ENCODE results near the gene C14orf119.
"Not testable (repeated sequence)": the region's sequence is repeated elsewhere in the genome, so short reads cannot be mapped to it uniquely, and the experiment has no call there.

The C14orf119 gene

DNA sequence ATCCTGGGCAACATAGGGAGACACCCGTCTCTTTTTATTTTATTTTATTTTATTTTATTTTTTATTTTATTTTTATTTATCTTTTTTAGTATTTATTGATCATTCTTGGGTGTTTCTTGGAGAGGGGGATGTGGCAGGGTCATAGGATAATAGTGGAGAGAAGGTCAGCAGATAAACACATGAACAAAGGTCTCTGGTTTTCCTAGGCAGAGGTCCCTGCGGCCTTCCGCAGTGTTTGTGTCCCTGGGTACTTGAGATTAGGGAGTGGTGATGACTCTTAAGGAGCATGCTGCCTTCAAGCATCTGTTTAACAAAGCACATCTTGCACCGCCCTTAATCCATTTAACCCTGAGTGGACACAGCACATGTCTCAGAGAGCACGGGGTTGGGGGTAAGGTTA is 12.3 kb downstream of the C14orf119 start:
- H3K4me3 ChIP-seq (ENCODE audit: low read depth, low read length); H3K23ac ChIP-seq (ENCODE audit: low read length); H3K9me3 ChIP-seq (ENCODE audit: insufficient read depth, low read depth, low read length); H3K79me2 ChIP-seq (ENCODE audit: control insufficient read depth, insufficient read depth, low read length, poor library complexity); H4K12ac ChIP-seq (ENCODE audit: low read depth, low read length); H4K91ac ChIP-seq (ENCODE audit: low read depth, low read length); H3K4me1 ChIP-seq (ENCODE audit: control insufficient read depth in 1 of 2, insufficient read depth in 2 of 2, low read length in 2 of 2); H3K36me3 ChIP-seq (ENCODE audit: control insufficient read depth in 1 of 2, insufficient read depth in 2 of 2, low read length in 2 of 2); DNase-seq; H3K14ac ChIP-seq (ENCODE audit: low read length); H3K9ac ChIP-seq (ENCODE audit: low read length); H3K18ac ChIP-seq (ENCODE audit: low read length); H3K4me2 ChIP-seq (ENCODE audit: low read length); H2BK5ac ChIP-seq (ENCODE audit: low read depth, low read length, poor library complexity); H3K79me1 ChIP-seq (ENCODE audit: low read length); H3K4ac ChIP-seq (ENCODE audit: low read depth, low read length); H3K27ac ChIP-seq (ENCODE audit: low read depth, low read length); H2BK12ac ChIP-seq (ENCODE audit: low read length); H2BK120ac ChIP-seq (ENCODE audit: insufficient read depth, low read length, poor library complexity); H4K8ac ChIP-seq (ENCODE audit: low read depth, low read length); H2AFZ ChIP-seq (ENCODE audit: insufficient read depth, low read length, poor library complexity); H3K27me3 ChIP-seq (ENCODE audit: insufficient read depth, low read length); H2AK5ac ChIP-seq (ENCODE audit: low read length): not testable (repeated sequence)
- WGBS (ENCODE audit: extremely low coverage, insufficient coverage, insufficient read length): no CpG with 5 or more reads among the region's 5 CpGs

DNA sequence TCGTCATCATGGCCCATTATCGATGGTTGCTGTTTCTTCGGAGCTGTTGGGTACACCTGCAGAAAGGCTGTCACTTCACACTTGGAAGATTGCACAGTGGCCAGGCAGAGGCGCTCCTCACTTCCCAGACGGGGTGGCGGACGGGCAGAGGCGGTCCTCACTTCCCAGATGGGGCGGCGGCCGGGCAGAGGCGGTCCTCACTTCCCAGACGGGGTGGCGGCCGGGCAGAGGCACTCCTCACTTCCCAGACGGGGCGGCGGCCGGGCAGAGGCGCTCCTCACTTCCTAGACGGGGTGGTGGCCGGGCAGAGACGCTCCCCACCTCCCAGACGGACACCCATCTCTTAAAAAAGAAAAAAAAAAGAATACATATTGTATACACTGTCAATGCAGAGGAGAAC is 12.9 kb downstream of the C14orf119 start:
- not testable (repeated sequence) for H2AFZ ChIP-seq (ENCODE audit: insufficient read depth, low read length, poor library complexity); H3K18ac ChIP-seq (ENCODE audit: low read length)
- no CpG with 5 or more reads among the region's 24 CpGs for WGBS (ENCODE audit: extremely low coverage, insufficient coverage, insufficient read length)

DNA sequence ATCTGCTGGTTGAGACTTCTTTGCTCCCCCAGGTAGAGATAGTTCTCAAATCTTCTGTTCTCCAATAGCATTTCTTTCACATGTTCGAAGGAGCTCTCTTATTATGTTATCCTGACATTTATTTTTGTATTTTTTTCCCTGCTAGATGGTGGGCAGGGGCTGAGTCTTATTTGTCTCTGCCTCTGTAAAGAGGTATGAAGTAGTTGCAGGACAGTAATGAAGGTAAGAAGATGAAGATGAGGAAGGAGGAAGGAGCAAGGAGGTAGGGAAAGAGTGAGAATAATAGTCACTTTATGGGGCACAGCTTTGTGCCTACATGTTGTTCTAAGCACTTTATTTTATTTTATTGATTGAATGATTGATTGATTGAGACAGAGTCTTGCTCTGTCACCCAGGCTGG is 14.5 kb downstream of the C14orf119 start:
- Histone ChIP-seq H4K8ac (ENCODE audit: low read depth, low read length) (no peak overlapping the region), H3K9ac (ENCODE audit: low read length) (no peak overlapping the region), H3K4me1 (ENCODE audit: control insufficient read depth in 1 of 2, insufficient read depth in 2 of 2, low read length in 2 of 2) (peaks cover 0 to 7% of the 10 kb centered on the region in 2 experiments), H2AFZ (ENCODE audit: insufficient read depth, low read length, poor library complexity) (no peak overlapping the region), H3K79me1 (ENCODE audit: low read length) (no peaks in the 10 kb centered on the region), H3K4me3 (ENCODE audit: low read depth, low read length) (no peak overlapping the region), H3K27ac (ENCODE audit: low read depth, low read length) (no peak overlapping the region), H3K79me2 (ENCODE audit: control insufficient read depth, insufficient read depth, low read length, poor library complexity) (no peaks in the 10 kb centered on the region), H4K91ac (ENCODE audit: low read depth, low read length) (no peak overlapping the region), H3K4me2 (ENCODE audit: low read length) (no peak overlapping the region), H3K36me3 (ENCODE audit: control insufficient read depth in 1 of 2, insufficient read depth in 2 of 2, low read length in 2 of 2) (no peaks in the 10 kb centered on the region), H2AK5ac (ENCODE audit: low read length) (no peak overlapping the region), H3K27me3 (ENCODE audit: insufficient read depth, low read length) (no peaks in the 10 kb centered on the region), H3K9me3 (ENCODE audit: insufficient read depth, low read depth, low read length) (peaks cover 1% of the 10 kb centered on the region), H2BK120ac (ENCODE audit: insufficient read depth, low read length, poor library complexity) (no peak overlapping the region), H2BK5ac (ENCODE audit: low read depth, low read length, poor library complexity) (no peak overlapping the region), H3K14ac (ENCODE audit: low read length) (no peak overlapping the region), H3K4ac (ENCODE audit: low read depth, low read length) (no peak overlapping the region), H3K23ac (ENCODE audit: low read length) (no peak overlapping the region), H3K18ac (ENCODE audit: low read length) (no peak overlapping the region), H2BK12ac (ENCODE audit: low read length) (no peak overlapping the region), H4K12ac (ENCODE audit: low read depth, low read length) (no peak overlapping the region)
- no peak for DNase-seq
- WGBS (ENCODE audit: extremely low coverage, insufficient coverage, insufficient read length): no CpG with 5 or more reads among the region's 1 CpG

More for the DNA sequence above, 12.9 kb downstream of the C14orf119 start:
- H3K4me1 ChIP-seq (ENCODE audit: control insufficient read depth in 1 of 2, insufficient read depth in 2 of 2, low read length in 2 of 2); H3K9me3 ChIP-seq (ENCODE audit: insufficient read depth, low read depth, low read length); H4K8ac ChIP-seq (ENCODE audit: low read depth, low read length); H4K91ac ChIP-seq (ENCODE audit: low read depth, low read length); H3K14ac ChIP-seq (ENCODE audit: low read length); H3K79me1 ChIP-seq (ENCODE audit: low read length); H2BK5ac ChIP-seq (ENCODE audit: low read depth, low read length, poor library complexity); H2AK5ac ChIP-seq (ENCODE audit: low read length); H3K9ac ChIP-seq (ENCODE audit: low read length); H3K27ac ChIP-seq (ENCODE audit: low read depth, low read length); DNase-seq; H3K79me2 ChIP-seq (ENCODE audit: control insufficient read depth, insufficient read depth, low read length, poor library complexity); H3K27me3 ChIP-seq (ENCODE audit: insufficient read depth, low read length); H4K12ac ChIP-seq (ENCODE audit: low read depth, low read length); H3K36me3 ChIP-seq (ENCODE audit: control insufficient read depth in 1 of 2, insufficient read depth in 2 of 2, low read length in 2 of 2); H3K23ac ChIP-seq (ENCODE audit: low read length); H2BK12ac ChIP-seq (ENCODE audit: low read length); H3K4me2 ChIP-seq (ENCODE audit: low read length); H3K4ac ChIP-seq (ENCODE audit: low read depth, low read length); H3K4me3 ChIP-seq (ENCODE audit: low read depth, low read length); H2BK120ac ChIP-seq (ENCODE audit: insufficient read depth, low read length, poor library complexity): not testable (repeated sequence)

- H3K36me3 ChIP-seq (ENCODE audit: control insufficient read depth in 1 of 2, insufficient read depth in 2 of 2, low read length in 2 of 2): no peaks in the 10 kb centered on the region
- H2AFZ ChIP-seq (ENCODE audit: insufficient read depth, low read length, poor library complexity): no peak overlapping the region
- no peak for DNase-seq
- no peaks in the 10 kb centered on the region for H3K27me3 ChIP-seq (ENCODE audit: insufficient read depth, low read length)
- H3K4me2 ChIP-seq (ENCODE audit: low read length): no peak overlapping the region
- H3K4me3 ChIP-seq (ENCODE audit: low read depth, low read length): no peak overlapping the region
- H3K23ac ChIP-seq (ENCODE audit: low read length): no peak overlapping the region
- no peak overlapping the region for H2AK5ac ChIP-seq (ENCODE audit: low read length)
- peaks cover 1% of the 10 kb centered on the region for H3K9me3 ChIP-seq (ENCODE audit: insufficient read depth, low read depth, low read length)
- H4K8ac ChIP-seq (ENCODE audit: low read depth, low read length): no peak overlapping the region
- H2BK12ac ChIP-seq (ENCODE audit: low read length): no peak overlapping the region
- no peaks in the 10 kb centered on the region for H3K79me1 ChIP-seq (ENCODE audit: low read length)
- H3K79me2 ChIP-seq (ENCODE audit: control insufficient read depth, insufficient read depth, low read length, poor library complexity): no peaks in the 10 kb centered on the region
- H2BK5ac ChIP-seq (ENCODE audit: low read depth, low read length, poor library complexity): no peak overlapping the region
- no peak overlapping the region for H3K27ac ChIP-seq (ENCODE audit: low read depth, low read length)
- no peak overlapping the region for H3K18ac ChIP-seq (ENCODE audit: low read length)
- H3K9ac ChIP-seq (ENCODE audit: low read length): no peak overlapping the region
- no peak overlapping the region for H2BK120ac ChIP-seq (ENCODE audit: insufficient read depth, low read length, poor library complexity)
- H4K91ac ChIP-seq (ENCODE audit: low read depth, low read length): no peak overlapping the region
- no peak overlapping the region for H3K4ac ChIP-seq (ENCODE audit: low read depth, low read length)
- H3K14ac ChIP-seq (ENCODE audit: low read length): no peak overlapping the region
- H4K12ac ChIP-seq (ENCODE audit: low read depth, low read length): no peak overlapping the region
- peaks cover 3 to 10% of the 10 kb centered on the region in 2 experiments for H3K4me1 ChIP-seq (ENCODE audit: control insufficient read depth in 1 of 2, insufficient read depth in 2 of 2, low read length in 2 of 2)
- WGBS (ENCODE audit: extremely low coverage, insufficient coverage, insufficient read length): 100% methylated on average over 1 of the region's 5 CpGs
Observed at GRCh38 chr14:23110579-23111365, 15.5 kb downstream of the C14orf119 start.

All from trophoblast cell (in vitro differentiated cells and primary cell).